ENCODE measurements around the gene CNIH1. TPM values are rescaled to one million over a fixed set of nuclear protein-coding genes. Genes with fewer than 3 reads are reported as not detected.

The CNIH1 gene
- total RNA-seq, 4 donors from 2014 or later = 73.4 to 176 (median 136) TPM

DNA sequence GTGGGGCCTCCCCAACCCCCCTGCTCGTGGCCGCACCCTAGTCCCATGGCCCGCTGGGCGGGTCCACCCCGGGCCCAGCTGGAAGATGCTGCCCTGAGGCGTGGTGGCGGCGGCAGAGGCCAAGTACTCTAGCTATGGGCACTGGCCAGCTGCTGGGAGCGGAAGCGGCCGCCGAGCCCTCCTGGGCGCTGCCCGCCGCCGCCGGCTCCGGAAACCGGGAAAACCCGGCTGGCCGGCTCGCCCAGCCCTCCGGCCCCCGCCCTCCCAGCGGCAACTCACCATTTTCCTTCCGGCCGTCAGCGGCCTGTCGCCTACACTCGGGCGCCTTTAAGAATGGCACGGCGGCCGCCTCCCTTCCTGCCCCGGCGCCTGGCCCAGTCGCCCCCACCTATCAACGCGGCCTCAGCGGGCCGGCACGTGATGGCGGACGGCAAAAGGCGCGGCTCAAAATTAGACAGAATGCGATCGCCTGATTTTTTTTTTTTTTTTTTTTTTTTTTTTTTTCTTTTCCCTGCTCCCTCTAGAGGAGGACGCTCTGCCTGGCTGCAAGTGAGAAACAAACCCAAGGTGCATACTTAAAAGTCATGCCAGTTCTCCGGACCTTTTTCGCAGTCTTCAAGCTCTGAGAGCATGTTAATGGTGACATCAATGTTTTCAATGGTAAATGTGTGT is 47.6 kb upstream of the CNIH1 start, which contains the start of gene GMFB:
Gene GMFB, minus strand, starts transcription at position 335 of the 672 bp plus-strand sequence. Its CDS starts 53 bp downstream, at position 282.
- peak within 1 kb of the TSS; percentile 90 to 98 (median 92) for H3K27ac ChIP-seq
- DNase-seq (peak; percentile 84 to 90), ATAC-seq (peak; percentile 97)
- no peaks in the 10 kb centered on the region for H3K27me3 ChIP-seq
- H3K4me1 ChIP-seq = peaks cover 20 to 31% of the 10 kb centered on the region in 2 donors
- TF ChIP-seq, protein P1, sequence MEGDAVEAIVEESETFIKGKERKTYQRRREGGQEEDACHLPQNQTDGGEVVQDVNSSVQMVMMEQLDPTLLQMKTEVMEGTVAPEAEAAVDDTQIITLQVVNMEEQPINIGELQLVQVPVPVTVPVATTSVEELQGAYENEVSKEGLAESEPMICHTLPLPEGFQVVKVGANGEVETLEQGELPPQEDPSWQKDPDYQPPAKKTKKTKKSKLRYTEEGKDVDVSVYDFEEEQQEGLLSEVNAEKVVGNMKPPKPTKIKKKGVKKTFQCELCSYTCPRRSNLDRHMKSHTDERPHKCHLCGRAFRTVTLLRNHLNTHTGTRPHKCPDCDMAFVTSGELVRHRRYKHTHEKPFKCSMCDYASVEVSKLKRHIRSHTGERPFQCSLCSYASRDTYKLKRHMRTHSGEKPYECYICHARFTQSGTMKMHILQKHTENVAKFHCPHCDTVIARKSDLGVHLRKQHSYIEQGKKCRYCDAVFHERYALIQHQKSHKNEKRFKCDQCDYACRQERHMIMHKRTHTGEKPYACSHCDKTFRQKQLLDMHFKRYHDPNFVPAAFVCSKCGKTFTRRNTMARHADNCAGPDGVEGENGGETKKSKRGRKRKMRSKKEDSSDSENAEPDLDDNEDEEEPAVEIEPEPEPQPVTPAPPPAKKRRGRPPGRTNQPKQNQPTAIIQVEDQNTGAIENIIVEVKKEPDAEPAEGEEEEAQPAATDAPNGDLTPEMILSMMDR (IDR thresholded peaks at IDR 0.05 in 4 of 5, conservative IDR thresholded peaks at IDR 0.05 in 1 of 5) = peak in 3 of 5 experiments; percentile 44 to 61 (median 55)
- TF ChIP-seq POLR2A (IDR thresholded peaks at IDR 0.05) = peak; percentile 66 to 70
- in situ Hi-C loops (cut with MboI; ENCODE audit: low sequenced_read_pairs in 4 of 4) (no loop called here), intact Hi-C loops (cut with DNase I; ENCODE audit: low total_unique reads) (loop anchor here (1.0 to 2.0 kb wide), 2 partner anchors 21 to 48 kb away; partner anchors contain the start of genes CGRRF1 and CNIH1)
- H3K9me3 ChIP-seq = no peaks in the 10 kb centered on the region
- no peaks in the 10 kb centered on the region for H3K36me3 ChIP-seq
- H3K4me3 ChIP-seq = peak within 1 kb of the TSS; percentile 71 to 97 (median 94)

DNA sequence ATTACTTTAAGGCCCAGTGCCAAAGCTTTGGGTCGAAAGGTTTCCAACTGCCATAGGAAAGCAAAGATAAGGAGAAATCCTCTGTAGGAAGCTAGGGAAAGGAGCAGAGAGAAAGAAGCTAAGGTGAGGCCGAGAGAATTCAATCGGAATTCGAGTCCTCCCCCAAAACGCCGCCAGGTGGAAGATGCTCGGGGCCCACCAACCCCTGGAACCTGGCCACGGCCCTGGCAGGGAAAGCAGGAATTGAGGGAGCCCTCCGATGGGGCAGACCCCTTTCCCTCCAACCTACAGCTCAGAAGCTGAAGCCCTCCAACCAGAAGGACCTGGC is 47.1 kb upstream of the CNIH1 start:
- in situ Hi-C loops (cut with MboI; ENCODE audit: low sequenced_read_pairs in 4 of 4) (no loop called here), intact Hi-C loops (cut with DNase I; ENCODE audit: low total_unique reads) (loop anchor here (2.0 kb wide), 1 partner anchor 47 kb away; the partner anchor contains the start of gene CNIH1)
- no peak for TF ChIP-seq POLR2A (IDR thresholded peaks at IDR 0.05)
- TF ChIP-seq, protein P1 (IDR thresholded peaks at IDR 0.05 in 4 of 5, conservative IDR thresholded peaks at IDR 0.05 in 1 of 5) = no peak
- Histone ChIP-seq H3K27ac (peak overlapping the region; percentile 90 to 98 (median 92)), H3K9me3 (no peaks in the 10 kb centered on the region), H3K36me3 (no peaks in the 10 kb centered on the region), H3K4me3 (peak overlapping the region; percentile 71 to 97 (median 94)), H3K27me3 (no peaks in the 10 kb centered on the region), H3K4me1 (peaks cover 20 to 31% of the 10 kb centered on the region in 2 donors)
- DNase-seq = no peak
- peak in 1 of 2 donors; percentile 9 for ATAC-seq

DNA sequence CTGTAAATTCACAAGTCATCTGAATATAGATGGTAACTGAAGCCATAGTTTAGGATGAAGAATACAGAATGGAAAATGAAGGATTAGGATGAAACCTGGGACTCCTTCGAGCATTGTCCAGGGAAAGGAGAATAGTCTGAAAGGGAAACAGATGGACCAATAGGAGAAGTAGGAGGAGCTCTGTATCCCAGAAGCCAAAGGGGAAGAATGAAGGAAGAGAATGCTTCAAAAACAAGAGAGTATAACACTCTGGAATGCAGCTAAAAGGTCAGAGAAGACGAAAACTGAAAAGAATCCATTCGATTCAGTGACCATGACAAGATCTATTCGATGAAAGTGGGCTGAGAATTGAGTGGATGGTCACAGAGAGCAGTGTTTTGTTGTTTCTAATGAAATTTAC is 46.6 kb upstream of the CNIH1 start:
- TF ChIP-seq POLR2A (IDR thresholded peaks at IDR 0.05) = no peak
- TF ChIP-seq, protein P1 (IDR thresholded peaks at IDR 0.05 in 4 of 5, conservative IDR thresholded peaks at IDR 0.05 in 1 of 5) = no peak
- no peaks in the 10 kb centered on the region for H3K27me3 ChIP-seq
- H3K27ac ChIP-seq = peak overlapping the region; percentile 90 to 98 (median 92)
- ATAC-seq = no peak
- no peaks in the 10 kb centered on the region for H3K36me3 ChIP-seq
- peaks cover 20 to 34% of the 10 kb centered on the region in 2 donors for H3K4me1 ChIP-seq
- H3K9me3 ChIP-seq = no peaks in the 10 kb centered on the region
- intact Hi-C loops (cut with DNase I; ENCODE audit: low total_unique reads) = loop anchor here (2.0 kb wide), 1 partner anchor 47 kb away; the partner anchor contains the start of gene CNIH1
- no peak for DNase-seq
- peak overlapping the region; percentile 71 to 97 (median 94) for H3K4me3 ChIP-seq
- in situ Hi-C loops (cut with MboI; ENCODE audit: low sequenced_read_pairs in 4 of 4) = no loop called here

DNA sequence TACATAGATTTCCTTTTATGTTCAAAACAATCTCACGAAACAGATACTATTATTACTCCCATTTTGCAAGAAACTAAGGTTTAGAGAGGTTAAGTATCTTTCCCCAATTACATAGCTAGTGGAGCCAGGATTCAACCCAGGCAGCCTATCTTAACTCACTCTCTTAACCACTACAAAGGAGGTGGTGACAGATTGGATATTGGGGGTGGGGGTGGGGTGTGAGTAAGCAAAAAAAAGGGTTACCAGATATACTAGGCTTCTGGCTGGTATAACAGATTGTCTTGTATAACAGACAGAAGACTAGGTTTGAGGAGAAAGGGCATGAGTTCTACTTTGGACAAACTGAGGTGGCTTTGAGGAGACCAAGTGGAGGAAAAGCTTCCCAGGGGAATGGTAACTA is 45.5 kb upstream of the CNIH1 start:
- Histone ChIP-seq H3K4me1 (peaks cover 20 to 34% of the 10 kb centered on the region in 2 donors), H3K27me3 (no peaks in the 10 kb centered on the region), H3K9me3 (no peaks in the 10 kb centered on the region), H3K27ac (no peak overlapping the region), H3K36me3 (no peaks in the 10 kb centered on the region), H3K4me3 (no peak overlapping the region)
- TF ChIP-seq, protein P1 (IDR thresholded peaks at IDR 0.05 in 4 of 5, conservative IDR thresholded peaks at IDR 0.05 in 1 of 5) = no peak
- no peak for TF ChIP-seq POLR2A (IDR thresholded peaks at IDR 0.05)
- no peak for DNase-seq
- intact Hi-C loops (cut with DNase I; ENCODE audit: low total_unique reads) = no loop called here
- no peak for ATAC-seq
- in situ Hi-C loops (cut with MboI; ENCODE audit: low sequenced_read_pairs in 4 of 4) = no loop called here
